Measurements from ENCODE around the gene PPIF. TPM values are rescaled to one million over a fixed set of nuclear protein-coding genes. Genes with fewer than 3 reads are reported as not detected.
A peak's percentile ranks its signal among the peaks of the same experiment; 100 is the strongest.
"Not testable (repeated sequence)": the region's sequence is repeated elsewhere in the genome, so short reads cannot be mapped to it uniquely, and the experiment has no call there.

PPIF gene
- total RNA-seq, 1 experiment from 2014 or later = 42.3 TPM

- no peak overlapping the region for H3K4me3 ChIP-seq
- peak; percentile 51 for DNase-seq
- H3K9me3 ChIP-seq = no peaks in the 10 kb centered on the region; the same call in 1 of the 2 replicates
- H3K27me3 ChIP-seq = no peaks in the 10 kb centered on the region
- H3K36me3 ChIP-seq = peaks cover 10% of the 10 kb centered on the region
Measured at GRCh38 chr10:79322616-79323543, 24.4 kb upstream of the PPIF start.

DNA sequence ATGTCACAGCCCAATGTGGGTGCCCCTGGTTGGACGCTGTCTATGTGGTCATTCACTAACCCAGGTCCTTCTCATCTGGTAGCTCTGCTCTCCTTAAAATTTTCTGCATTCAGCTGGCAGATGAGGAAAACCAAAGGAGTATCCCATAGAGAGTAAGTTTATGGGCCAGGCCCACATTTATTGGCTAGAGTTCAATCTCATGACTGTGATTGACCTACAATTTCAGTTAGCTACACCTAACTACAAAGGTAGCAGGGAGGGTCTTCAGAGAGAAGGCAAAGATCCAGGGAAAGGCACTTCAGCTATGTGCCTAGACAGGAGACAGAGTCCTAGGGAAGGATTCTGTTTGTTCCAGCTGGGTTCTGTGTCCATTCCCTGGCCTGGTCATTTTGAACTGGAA, 23.7 kb upstream of the PPIF start:
- Histone ChIP-seq H3K9me3 (no peaks in the 10 kb centered on the region; the same call in 1 of the 2 replicates), H3K36me3 (peaks cover 2% of the 10 kb centered on the region), H3K4me3 (no peak overlapping the region), H3K27me3 (no peaks in the 10 kb centered on the region)
- no peak for DNase-seq

DNA sequence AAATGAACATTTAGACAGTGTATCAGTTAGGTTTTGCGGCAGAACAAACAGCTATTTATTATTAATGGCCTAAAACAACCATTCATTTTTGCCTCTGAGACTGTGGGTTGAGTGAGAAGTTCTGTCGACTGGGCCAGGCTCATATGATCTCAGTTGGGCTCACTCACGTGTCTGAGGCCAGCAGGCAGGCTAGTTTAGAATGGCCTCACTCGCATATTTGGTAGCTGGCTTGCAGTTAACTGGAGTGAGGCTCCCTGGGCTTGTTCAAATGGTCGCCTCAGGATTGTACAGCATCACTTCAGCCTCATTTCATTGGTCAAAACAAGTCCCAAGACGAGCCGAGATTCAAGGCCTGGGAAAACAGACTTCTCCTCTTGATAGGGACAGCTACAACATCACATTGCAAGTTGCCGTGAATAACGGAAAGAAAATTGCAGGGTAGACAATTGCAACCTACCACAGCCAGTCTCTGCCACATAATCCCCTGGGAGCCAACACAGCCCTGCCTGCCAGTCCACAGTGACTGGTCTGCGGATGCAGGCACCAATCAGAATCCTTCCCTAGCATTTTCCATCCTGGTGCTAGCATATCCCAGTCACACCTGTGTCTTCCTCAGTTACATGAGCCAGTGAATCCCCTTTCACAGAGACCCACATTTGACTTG, 23.1 kb upstream of the PPIF start:
- DNase-seq = no peak
- Histone ChIP-seq H3K36me3 (no peaks in the 10 kb centered on the region), H3K9me3 (no peaks in the 10 kb centered on the region; the same call in 1 of the 2 replicates), H3K4me3 (no peak overlapping the region), H3K27me3 (no peaks in the 10 kb centered on the region)

DNA sequence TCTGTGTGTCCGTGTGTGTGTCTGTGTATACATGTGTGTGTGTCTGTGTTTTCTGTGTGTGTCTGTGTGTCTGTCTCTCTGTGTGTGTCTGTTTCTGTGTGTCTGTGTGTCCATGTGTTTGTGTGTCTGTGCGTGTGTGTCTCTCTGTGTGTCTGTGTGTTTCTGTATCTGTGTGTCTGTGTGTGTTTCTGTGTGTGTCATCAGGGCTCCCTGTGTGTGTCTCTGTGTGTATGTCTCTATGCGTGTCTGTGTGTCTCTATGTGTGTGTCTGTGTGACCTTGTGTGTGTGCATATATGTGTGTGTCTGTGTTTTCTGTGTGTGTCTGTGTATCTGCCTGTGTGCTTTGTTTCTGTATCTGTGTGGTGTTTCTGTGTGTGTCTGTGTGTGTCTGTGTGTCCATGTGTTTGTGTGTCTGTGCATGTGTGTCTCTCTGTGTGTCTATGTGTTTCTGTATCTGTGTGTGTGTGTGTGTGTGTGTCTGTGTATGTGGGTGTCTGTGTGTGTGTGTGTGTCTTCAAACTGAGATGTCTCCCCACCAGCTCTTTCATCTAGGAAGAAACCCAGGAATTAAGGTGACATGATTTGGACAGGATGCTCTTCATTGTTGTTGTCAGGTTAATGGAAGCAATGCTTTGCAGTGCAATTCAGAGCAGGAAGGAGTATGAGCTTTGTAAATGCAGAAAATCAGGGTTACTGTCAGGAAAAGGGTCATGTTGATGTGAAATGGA, 20.7 kb upstream of the PPIF start:
- Histone ChIP-seq H3K4me3 (no peak overlapping the region), H3K27me3 (no peaks in the 10 kb centered on the region), H3K9me3 (no peaks in the 10 kb centered on the region), H3K36me3 (no peaks in the 10 kb centered on the region)
- no peak for DNase-seq

DNA sequence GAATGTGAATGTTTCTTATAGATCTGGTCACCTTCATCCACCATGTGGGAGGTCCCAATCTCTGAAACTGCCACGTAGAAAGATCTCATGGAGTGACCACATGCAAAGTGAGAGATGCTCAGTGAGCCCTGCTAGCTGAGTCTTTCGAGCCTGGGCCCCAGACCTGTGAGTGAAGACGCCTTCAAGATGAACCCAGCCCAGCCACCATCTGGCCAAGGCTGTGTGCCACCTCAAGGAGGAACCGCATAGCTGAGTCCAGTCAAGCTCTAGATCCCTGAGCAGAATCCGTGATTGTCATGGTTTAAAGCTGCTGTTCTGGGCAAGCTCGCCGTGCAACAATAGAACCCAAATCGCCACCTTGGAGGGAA, 20.2 kb upstream of the PPIF start:
- Histone ChIP-seq H3K36me3 (no peaks in the 10 kb centered on the region), H3K27me3 (no peaks in the 10 kb centered on the region)
- DNase-seq = no peak

DNA sequence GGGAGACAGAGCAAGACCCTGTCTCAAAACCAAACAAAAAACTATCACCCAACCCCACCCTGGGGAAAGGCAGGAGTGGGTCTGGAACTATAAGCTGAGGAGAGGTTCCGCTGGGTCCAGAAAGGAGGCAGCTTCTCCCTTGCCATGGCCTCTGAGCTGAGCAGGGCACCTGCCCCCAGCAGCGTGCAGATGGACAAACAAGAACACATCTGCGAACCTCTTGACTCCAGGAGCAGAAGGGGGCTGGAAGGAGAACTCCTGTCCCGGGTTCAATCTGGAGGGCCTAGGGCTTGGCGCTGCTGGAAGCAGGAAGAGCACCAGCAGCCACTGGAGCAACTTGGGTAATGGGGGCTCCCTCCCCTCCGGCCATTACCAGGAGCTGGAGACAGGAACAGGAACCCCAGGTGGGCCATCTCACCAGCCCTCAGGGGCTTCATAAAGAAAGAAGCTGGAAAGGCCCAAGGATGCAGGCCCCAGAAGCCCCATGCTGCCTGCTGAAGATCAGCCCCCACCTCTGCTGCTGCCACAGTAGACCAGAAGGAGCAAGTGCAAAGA, 19.0 kb upstream of the PPIF start:
- Histone ChIP-seq H3K9me3 (peaks cover 2% of the 10 kb centered on the region; the same call in 1 of the 2 replicates), H3K4me3 (no peak overlapping the region), H3K36me3 (no peaks in the 10 kb centered on the region), H3K27me3 (no peaks in the 10 kb centered on the region)
- no peak for DNase-seq

More for the DNA sequence above, 20.2 kb upstream of the PPIF start:
- no peak overlapping the region for H3K4me3 ChIP-seq
- no peaks in the 10 kb centered on the region for H3K9me3 ChIP-seq

DNA sequence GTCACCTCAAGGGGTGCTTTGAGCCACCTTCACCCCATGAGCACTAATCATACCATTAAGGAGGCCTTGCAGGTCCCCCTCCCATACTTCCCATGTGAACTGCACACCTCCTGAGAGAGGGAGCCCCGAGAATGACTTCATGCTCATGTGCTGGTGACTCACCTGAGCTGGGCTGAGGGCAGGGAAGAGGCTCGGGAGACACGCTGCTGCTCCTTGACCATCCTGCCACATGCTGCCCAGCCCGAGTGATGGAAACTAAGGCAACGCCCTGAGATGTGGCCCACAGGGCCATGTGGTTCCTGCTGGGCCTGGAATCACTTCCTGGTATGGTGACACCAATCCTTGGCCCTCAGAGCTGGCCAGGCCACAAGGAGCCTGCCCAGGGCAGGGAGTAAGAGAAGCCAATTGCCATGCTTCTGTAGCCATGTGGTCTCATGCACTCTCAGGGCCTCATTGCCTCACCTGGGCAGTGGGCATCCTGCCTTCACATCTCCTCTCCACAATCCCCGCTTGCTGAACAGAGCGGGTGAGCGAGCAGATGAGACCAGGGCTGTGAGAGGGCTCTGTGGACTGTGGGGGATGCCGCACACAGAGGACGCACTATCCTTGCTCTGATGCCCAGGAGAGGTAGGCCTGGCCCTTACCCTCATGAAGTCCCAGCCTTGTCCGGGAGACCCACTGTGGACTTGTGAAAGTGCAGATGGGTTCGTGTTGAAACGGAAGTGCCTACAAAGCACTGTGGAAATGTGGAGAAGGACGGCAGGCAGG, 18.3 kb upstream of the PPIF start:
- Histone ChIP-seq H3K4me3 (no peak overlapping the region), H3K36me3 (no peaks in the 10 kb centered on the region), H3K27me3 (no peaks in the 10 kb centered on the region), H3K9me3 (peaks cover 2% of the 10 kb centered on the region; the same call in 1 of the 2 replicates)
- no peak for DNase-seq

DNA sequence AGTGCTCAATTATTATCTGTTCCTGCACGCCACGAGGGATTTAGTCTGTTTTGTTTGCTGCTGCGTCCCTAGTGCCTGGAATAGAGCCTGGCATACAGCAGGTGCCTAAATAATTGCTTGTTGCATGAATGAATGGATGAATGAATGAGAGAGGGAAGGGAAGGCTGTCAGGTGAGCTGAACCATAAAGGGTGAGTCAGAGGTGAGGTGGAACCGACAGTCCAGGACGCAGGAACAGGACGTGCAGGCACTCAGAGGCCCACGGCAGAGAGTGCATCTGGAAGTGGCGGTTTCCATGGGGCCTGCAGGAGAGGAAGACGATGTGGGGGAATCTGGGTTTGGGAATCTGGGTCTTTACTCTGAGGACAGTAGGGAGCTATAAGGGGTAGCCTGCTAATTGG, 17.7 kb upstream of the PPIF start:
- Histone ChIP-seq H3K36me3 (no peaks in the 10 kb centered on the region), H3K4me3 (no peak overlapping the region), H3K27me3 (no peaks in the 10 kb centered on the region), H3K9me3 (peaks cover 2% of the 10 kb centered on the region; the same call in 1 of the 2 replicates)
- no peak for DNase-seq

- Histone ChIP-seq H3K36me3 (no peaks in the 10 kb centered on the region), H3K9me3 (peaks cover 2% of the 10 kb centered on the region; the same call in 1 of the 2 replicates), H3K4me3 (no peak overlapping the region), H3K27me3 (no peaks in the 10 kb centered on the region)
- peak; percentile 47 for DNase-seq
Measured at GRCh38 chr10:79331226-79331625, 16.0 kb upstream of the PPIF start.

DNA sequence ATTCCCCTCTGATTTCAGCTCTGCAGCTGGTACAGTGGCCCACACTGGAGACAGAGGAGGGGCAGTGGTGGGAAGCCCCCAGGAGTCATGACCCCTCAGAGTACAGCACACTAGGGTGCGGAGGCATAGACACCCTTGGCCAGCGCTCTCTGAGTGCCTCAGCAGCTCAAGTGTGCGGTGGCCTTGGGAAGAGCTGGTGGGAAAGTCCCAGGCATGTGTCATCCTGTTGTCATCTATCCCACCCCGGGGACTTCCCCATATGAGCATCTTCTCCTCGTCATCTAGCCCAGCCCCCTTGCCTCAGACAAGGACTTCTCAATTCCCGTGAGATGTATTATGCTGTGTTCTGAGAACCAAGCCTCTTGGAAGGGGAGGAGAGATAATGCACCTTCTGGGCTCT, 15.6 kb upstream of the PPIF start:
- Histone ChIP-seq H3K4me3 (no peak overlapping the region), H3K27me3 (no peaks in the 10 kb centered on the region), H3K36me3 (no peaks in the 10 kb centered on the region), H3K9me3 (peaks cover 2% of the 10 kb centered on the region; the same call in 1 of the 2 replicates)
- DNase-seq = peak; percentile 58

GRCh38 chr10:79332610-79333315, 14.5 kb upstream of the PPIF start:
- H3K27me3 ChIP-seq, H3K4me3 ChIP-seq, H3K9me3 ChIP-seq, H3K36me3 ChIP-seq, DNase-seq: not testable (repeated sequence)

GRCh38 chr10:79333513-79333912, 13.8 kb upstream of the PPIF start:
- Histone ChIP-seq H3K27me3 (no peaks in the 10 kb centered on the region), H3K4me3 (no peak overlapping the region), H3K9me3 (peaks cover 2% of the 10 kb centered on the region; the same call in 1 of the 2 replicates), H3K36me3 (no peaks in the 10 kb centered on the region)
- no peak for DNase-seq

- no peak overlapping the region for H3K4me3 ChIP-seq
- H3K9me3 ChIP-seq = peaks cover 2% of the 10 kb centered on the region; the same call in 1 of the 2 replicates
- H3K27me3 ChIP-seq = no peaks in the 10 kb centered on the region
- no peaks in the 10 kb centered on the region for H3K36me3 ChIP-seq
- no peak for DNase-seq
Measured at GRCh38 chr10:79334573-79334972, 12.7 kb upstream of the PPIF start.

- H3K4me3 ChIP-seq = no peak overlapping the region
- no peaks in the 10 kb centered on the region for H3K36me3 ChIP-seq
- H3K27me3 ChIP-seq = no peaks in the 10 kb centered on the region
- H3K9me3 ChIP-seq = peaks cover 2% of the 10 kb centered on the region; the same call in 1 of the 2 replicates
- no peak for DNase-seq
Measured at GRCh38 chr10:79335094-79335469, 12.2 kb upstream of the PPIF start.

DNA sequence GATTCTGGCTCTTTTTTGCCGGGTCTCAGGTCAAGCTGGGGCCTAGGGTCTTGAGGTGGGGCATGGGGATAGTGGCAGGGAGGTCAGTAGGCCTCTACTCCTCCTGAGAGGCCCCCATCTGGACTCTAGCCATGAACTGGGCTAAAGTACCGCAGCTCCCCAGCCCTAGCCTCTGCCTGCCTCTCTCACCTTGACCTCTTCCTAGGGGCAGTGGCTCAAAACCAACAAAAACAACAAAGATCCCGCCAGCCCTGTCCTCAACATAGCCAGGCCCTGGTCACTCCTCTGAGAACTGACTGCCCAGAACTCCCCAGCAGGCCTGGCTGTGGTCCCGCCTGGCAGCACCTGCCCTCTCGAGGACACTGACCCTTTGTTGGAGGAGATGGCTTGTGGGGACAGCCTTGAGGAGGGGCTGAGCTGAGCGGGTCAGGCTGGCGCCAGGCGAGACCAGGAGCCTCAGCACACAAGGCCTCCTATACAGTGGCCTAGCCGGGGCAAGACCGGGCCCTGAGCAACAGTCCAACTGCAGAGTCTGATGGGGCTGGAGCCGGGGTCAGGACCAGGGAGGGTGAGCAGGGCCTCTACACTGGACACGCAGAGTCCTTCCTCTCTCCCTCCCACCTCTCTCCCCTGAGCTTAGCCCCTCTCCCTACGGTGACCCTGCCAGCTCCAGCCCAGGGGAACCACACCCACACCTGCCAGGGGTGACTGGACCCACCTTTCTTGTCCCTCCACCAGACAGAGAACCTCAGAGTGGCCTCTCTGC, 11.6 kb upstream of the PPIF start:
- H3K4me3 ChIP-seq = no peak overlapping the region
- no peak for DNase-seq
- H3K36me3 ChIP-seq = no peaks in the 10 kb centered on the region
- H3K27me3 ChIP-seq = no peaks in the 10 kb centered on the region
- peaks cover 2% of the 10 kb centered on the region; the same call in 1 of the 2 replicates for H3K9me3 ChIP-seq
